Epithelial cell of esophagus (primary cell): ENCODE measurements around the gene NELL1.
A peak's percentile ranks its signal among the peaks of the same experiment; 100 is the strongest.

Source experiments
- DNase-seq: peaks from one replicate; pipeline ENCODE4 v3.0.0; 2010; ENCODE audit warnings: low read depth
- H3K4me3 ChIP-seq: 2 replicates; pipeline ENCODE4 v1.5.1; 2011; ENCODE audit warnings: mild to moderate bottlenecking, low read length, control low read depth
- TF ChIP-seq, protein P1 (sequence below): IDR thresholded peaks from 2 replicates; pipeline ENCODE4 v1.5.1; 2011; ENCODE audit warnings: low read depth, mild to moderate bottlenecking, low read length, control low read depth, inconsistent platforms; ENCODE audit not compliant: insufficient read depth; ENCODE audit errors: missing control alignments

The NELL1 gene

DNA sequence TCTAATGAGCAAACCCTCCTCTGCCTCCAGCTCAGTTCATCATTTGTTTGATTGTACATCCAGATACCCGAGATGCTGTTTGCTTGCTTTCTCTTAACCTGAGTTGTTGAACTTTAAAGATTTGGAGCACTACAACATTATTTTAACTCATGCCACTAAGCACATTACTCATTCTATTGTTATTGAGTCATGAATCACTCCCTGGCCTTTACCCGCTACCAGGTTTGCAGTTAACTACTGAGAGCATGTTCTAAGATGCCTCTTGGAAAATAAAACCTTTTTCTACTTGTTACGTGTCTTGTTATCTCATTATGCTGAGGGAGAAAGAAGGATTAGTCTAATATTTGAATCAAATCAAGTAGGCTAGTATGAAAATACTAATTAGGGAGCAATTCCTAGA lies 802.9 kb downstream of the NELL1 start:
- peak; percentile 32 for DNase-seq
- H3K4me3 ChIP-seq: no peak overlapping the region
- TF ChIP-seq, protein P1, sequence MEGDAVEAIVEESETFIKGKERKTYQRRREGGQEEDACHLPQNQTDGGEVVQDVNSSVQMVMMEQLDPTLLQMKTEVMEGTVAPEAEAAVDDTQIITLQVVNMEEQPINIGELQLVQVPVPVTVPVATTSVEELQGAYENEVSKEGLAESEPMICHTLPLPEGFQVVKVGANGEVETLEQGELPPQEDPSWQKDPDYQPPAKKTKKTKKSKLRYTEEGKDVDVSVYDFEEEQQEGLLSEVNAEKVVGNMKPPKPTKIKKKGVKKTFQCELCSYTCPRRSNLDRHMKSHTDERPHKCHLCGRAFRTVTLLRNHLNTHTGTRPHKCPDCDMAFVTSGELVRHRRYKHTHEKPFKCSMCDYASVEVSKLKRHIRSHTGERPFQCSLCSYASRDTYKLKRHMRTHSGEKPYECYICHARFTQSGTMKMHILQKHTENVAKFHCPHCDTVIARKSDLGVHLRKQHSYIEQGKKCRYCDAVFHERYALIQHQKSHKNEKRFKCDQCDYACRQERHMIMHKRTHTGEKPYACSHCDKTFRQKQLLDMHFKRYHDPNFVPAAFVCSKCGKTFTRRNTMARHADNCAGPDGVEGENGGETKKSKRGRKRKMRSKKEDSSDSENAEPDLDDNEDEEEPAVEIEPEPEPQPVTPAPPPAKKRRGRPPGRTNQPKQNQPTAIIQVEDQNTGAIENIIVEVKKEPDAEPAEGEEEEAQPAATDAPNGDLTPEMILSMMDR: no peak

DNA sequence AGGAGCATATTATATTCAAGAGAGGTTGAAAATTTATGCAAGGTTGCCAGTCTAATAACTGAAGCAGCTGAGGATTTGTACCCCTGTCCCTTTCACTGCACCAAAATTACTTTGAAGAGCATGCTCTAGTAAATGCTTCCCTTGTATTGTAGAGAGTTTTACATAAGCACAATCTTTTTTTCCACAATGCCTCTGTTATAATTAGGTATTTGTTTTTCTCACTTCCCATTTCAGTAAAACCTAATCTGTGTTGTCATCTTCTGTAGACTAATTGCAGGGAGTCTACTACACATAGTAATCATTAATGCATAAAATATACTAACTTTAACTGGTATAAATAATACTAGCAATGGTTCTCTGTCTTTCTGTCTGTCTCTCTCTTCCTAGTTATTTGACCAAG lies 805.1 kb downstream of the NELL1 start:
- no peak overlapping the region for H3K4me3 ChIP-seq
- TF ChIP-seq, protein P1: no peak
- DNase-seq: no peak

DNA sequence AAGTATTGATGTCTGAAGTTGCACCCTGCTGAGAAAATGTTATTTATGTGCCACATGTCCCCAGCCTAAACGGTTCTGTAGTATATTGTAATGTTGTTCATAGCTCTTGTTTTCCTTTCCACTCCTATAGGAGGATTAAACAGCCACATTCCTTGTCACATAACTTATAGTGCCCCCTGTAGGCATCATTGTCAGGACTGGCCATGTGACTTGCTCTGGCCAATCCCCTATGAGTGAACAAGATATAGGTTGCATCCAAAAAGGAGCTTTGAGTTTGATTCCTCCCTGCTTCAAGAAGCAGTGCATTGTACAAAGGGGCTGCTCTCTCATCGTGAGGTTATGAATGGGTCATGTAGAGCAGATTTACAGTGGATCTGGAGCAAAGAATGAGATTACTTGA lies 805.9 kb downstream of the NELL1 start:
- no peak for DNase-seq
- TF ChIP-seq, protein P1: no peak
- no peak overlapping the region for H3K4me3 ChIP-seq

DNA sequence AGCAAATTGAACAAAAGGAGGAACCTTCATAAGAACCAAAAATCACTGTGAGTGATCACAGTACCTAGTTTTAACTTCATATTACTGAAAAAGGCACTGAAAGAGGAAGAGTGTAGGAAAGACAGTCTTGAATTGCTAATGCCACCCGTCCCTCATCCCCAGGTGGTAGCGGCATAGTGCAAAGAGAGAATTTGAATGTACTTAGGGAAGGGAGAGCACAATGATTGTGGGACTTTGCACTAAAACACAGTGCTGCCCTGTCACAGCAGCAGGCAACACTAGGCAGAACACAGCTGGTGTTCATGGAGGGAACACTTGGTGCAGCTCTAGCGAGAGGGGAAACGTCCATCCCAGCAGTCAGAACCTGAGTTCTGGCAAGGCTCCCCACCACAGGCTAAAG lies 807.2 kb downstream of the NELL1 start:
- TF ChIP-seq, protein P1: no peak
- no peak overlapping the region for H3K4me3 ChIP-seq
- DNase-seq: no peak

DNA sequence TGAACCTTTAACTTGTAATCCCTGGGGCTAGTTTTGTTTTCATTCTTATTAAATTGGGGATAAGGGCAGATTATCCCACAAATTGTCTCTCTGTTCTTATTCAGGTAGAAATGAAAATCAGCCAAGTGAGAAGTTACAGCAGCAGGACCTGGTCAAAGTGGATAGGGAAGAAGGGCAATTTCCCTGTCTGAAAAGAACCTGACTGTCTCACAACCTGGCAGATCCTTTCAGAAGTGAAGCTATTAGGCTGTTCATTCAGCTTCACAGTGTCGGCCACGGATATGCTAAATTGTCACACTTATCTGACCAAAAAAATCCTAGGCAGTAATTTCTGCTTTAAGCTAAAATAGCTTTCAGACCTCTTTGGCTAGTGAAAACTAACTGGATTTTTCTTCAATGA lies 810.9 kb downstream of the NELL1 start:
- TF ChIP-seq, protein P1: no peak
- DNase-seq: no peak

DNA sequence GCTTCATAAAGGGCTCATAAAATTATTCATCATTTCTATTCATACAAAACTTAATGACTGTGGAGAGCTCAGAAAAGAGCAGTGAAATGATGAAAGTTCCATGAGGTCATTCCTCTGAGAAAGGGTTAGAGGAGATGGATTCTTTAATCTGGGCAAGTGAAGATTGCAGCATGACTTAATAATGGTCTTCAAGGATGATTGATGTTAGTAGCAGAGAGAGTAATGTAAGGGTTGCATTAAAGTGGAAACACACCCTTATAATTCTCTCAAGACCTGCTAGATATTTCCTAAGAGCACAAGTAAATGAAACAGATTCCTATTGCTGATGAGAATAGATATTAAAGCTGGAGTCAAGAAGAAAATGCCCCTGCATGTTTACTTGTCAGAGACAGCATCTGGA lies 811.9 kb downstream of the NELL1 start:
- TF ChIP-seq, protein P1: no peak
- no peak for DNase-seq
- H3K4me3 ChIP-seq: no peak overlapping the region

More for the DNA sequence above, 810.9 kb downstream of the NELL1 start:
- no peak overlapping the region for H3K4me3 ChIP-seq

DNA sequence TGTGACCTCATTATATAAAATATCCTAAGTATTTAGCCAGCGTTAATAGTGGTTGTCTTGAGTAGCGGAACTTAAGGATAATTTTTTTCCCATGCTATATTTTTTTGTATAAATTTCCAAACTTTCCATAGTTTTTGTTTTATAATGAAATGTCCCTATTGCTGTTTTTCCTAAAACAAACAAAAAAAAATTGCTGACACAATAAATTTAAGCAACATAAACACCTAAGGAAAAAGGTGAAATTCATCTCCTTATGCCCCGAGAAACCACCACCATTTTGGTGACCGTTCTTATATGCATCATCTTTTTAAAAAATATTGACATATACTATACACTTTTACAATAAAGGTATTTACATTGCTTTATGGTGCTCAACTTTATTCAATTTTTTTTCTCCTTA lies 814.7 kb downstream of the NELL1 start:
- DNase-seq: no peak
- TF ChIP-seq, protein P1: no peak
- no peak overlapping the region for H3K4me3 ChIP-seq
